HG02852 (cell line): ENCODE measurements around the gene LARGE1.
A peak's percentile ranks its signal among the peaks of the same experiment; 100 is the strongest.

ENCODE experiments used
- ATAC-seq: cut with Tn5 transposase; IDR thresholded peaks from one replicate; pipeline ENCODE4 v1.9.1; 2021; ENCODE audit warnings: mild to moderate bottlenecking, moderate library complexity; ENCODE audit not compliant: unreplicated experiment

The LARGE1 gene

DNA sequence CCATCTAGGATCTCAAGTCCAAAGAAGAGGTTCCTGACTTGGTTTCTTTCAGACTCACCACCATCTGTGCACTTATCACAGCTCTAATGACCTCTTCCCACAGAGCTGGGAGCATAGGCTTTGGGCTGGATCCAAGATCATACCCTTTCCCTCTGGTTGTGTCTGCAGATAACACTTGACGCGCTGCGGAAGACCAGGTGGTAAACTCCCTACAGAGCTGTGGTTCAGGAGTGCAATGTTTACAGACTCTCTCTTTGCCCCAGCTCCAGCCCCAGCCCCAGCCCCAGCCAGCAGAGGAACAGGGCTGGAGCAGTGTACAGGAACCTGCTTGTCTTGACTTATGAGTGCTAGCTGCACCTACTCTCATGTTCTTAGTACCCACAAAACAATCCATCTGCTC lies 587.7 kb downstream of the LARGE1 start:
- no peak for ATAC-seq

GRCh38 chr22:33331017-33331416 lies 589.3 kb downstream of the LARGE1 start:
- ATAC-seq: no peak

DNA sequence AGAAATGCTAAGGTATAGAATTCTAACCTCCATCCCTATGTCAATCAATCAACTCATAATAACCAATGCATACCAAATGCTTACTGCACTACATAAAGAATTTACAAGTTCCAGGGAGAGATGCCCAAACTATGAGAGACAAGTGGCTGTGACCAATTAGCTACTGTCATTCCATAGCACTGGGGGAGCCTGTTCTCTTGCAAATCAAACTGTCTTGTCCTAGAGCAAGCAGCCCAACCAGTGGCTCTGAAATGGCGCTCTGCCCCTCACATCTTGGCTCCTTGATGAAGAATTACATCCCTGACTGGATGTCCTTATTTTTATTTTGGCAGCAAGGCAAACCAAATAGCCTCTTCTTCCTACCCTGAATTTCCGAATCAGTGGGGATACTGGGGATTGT lies 589.7 kb downstream of the LARGE1 start:
- no peak for ATAC-seq

GRCh38 chr22:33329398-33329797 lies 590.9 kb downstream of the LARGE1 start:
- ATAC-seq: no peak

DNA sequence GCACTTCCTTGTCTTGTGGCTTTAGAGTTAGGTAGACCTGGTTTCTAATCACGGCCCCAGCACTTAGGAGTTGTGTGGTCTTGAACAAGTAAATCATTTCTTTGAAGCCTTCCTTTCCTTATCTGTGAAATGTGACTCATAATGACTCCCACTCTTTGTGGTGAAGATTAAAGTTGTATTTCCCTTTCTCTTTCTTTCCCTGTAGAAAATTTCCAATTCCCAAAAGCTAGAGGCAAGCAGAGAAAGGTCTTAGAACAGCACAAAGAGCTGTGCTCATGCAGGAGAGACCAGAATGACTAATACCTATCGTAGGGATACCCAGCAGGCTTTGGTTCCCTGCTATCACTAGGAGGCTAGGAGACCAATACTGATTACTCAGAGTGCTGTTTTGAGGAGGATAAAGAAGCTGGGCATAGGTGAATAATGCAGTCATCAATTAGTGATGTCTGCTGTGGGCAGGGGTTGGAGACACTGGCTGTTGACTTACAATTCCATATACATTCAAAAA lies 591.4 kb downstream of the LARGE1 start:
- ATAC-seq: no peak

- ATAC-seq: no peak
These were observed 592.9 kb downstream of the LARGE1 start for GRCh38 chr22:33327348-33327860.

- ATAC-seq: no peak
These were observed 593.6 kb downstream of the LARGE1 start for GRCh38 chr22:33326540-33327295.

DNA sequence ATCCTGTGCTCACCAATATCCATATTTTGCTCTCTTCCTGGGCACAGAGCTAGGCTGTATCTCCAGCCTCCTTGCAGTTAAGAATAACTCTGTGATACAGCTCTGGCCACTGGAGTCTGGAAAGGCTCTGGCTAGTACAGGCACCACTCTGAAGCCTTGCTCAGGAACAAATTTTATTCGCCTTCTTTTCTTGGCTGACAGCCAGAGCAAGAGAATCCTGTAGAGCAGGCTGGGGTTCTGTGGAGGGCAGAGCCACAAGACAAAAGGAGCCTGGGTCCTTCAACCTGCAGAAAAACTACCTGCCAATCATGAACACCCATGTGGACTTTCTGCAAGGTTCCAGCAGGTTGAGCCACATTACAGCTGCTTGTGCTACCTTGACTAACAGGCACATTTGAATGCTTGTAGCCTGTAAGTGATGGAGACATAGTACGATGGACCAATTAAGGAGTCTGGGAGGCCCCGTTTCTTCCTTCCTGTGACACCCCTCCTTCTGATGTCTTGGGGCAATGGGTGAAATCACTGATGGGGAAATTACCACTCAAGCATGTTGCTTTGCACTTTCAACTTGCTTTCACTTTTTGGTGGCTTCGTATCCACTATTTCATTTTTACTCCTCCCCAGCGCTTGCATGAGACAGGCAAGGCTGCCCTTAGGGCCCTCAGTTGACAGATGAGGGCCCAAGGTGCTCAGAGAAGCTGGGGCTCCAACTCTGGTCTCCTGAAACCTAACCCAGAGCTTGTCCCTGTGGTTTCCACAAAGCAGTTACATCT lies 594.9 kb downstream of the LARGE1 start:
- ATAC-seq: peak; percentile 60

DNA sequence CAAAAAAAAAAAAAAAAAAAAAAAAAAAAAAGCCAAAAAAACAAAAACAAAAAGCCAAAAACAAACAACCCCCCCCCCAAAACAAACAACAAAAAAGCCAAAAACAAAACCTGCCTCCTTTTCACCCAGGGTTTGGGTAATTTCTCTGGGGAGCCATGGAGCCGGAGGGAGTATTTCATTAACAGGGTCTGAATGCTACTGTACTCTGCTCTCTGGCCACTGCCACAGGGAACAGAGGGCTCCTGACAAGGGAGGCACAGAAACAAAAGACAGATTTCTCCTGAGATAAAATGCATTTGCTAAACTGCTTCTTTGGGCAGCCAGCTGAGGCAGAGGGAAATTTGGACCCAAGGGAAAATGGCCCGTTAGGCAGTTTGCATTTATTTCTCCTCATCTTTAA lies 596.0 kb downstream of the LARGE1 start:
- no peak for ATAC-seq

DNA sequence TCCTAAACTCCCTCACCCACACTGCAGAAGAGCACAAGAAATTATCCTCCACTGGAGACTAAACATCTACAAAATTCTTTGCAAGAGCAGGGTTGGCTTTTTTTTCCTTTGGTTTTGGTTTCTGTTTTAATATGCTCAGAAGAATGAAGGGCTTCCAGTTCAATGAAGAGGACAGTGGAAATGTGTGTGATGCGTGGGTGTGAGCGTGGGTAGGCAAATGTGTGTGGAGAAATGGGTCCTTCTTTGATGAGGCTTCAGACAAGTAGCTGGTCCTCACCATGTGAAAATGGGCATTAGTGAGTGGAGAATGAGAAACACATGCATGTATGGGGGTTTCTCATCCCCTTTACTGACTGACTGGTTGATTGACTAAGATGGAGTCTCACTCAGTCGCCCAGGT lies 598.8 kb downstream of the LARGE1 start:
- no peak for ATAC-seq

GRCh38 chr22:33315954-33316353 lies 604.3 kb downstream of the LARGE1 start:
- no peak for ATAC-seq

GRCh38 chr22:33315117-33315516 lies 605.2 kb downstream of the LARGE1 start:
- ATAC-seq: no peak

- no peak for ATAC-seq
These were observed 606.0 kb downstream of the LARGE1 start for GRCh38 chr22:33314316-33314715.

DNA sequence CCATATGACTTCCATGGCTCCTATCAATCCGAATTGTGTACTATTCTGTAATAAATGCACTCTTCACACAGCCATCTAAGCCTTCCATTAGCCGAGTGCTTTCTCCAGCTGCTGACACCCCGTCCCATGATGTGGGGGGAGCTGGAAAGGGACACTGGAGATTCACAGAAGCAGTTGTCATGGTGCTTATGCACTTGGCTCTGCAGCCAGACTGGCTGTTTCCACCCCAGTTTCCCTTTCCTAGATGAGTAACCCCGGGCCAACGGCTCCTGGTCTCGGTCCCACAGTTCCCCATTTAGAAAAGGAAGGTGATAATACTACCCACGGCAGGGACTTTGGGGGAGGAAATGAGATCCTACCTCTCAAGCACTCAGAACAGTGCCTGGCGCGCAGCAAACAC lies 617.2 kb downstream of the LARGE1 start:
- no peak for ATAC-seq

DNA sequence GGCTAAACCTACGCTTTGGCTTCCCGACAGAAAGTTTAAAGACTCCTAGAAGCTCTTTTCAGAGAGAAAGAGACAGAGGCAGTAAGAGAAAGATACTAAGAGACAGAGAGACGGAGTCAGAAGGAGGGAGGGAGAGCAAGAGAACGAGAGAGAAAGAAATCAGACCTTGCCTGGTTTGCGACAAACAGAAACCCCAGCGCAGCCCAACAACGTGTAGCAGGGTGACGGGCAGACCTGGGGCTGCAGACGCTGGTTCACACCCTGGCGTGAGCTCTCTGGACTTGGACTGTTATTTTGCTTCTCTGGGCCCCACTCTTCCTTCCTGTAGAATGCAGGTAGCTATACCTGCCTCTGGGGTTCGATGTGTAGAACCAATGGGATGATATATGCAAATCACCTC lies 617.7 kb downstream of the LARGE1 start:
- no peak for ATAC-seq

DNA sequence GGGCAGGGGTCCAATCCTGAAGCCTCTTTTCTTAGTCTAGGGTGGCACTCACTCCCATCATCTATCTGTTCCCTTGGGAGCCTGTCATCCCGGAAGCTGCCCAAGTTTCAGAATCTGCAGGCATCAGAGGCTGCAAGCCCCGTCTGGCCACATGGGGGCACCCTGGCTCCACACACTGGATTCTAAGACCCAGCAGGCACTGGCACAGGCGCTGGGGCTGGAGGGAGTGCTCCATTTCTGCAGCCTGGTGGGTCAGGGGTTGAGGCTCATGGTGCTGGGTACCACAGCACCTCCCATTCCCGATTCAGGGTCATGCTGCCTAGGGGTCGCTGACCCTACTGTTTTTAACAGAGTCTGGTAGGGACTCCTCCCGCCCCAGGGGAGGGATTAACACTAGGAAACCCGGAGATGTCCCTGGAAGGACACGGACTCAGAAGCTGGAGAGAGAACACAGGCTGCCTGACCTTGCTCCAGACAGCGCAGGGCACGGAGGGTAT lies 618.2 kb downstream of the LARGE1 start:
- peak; percentile 42 for ATAC-seq

GRCh38 chr22:33300165-33300564 lies 620.1 kb downstream of the LARGE1 start:
- ATAC-seq: no peak

DNA sequence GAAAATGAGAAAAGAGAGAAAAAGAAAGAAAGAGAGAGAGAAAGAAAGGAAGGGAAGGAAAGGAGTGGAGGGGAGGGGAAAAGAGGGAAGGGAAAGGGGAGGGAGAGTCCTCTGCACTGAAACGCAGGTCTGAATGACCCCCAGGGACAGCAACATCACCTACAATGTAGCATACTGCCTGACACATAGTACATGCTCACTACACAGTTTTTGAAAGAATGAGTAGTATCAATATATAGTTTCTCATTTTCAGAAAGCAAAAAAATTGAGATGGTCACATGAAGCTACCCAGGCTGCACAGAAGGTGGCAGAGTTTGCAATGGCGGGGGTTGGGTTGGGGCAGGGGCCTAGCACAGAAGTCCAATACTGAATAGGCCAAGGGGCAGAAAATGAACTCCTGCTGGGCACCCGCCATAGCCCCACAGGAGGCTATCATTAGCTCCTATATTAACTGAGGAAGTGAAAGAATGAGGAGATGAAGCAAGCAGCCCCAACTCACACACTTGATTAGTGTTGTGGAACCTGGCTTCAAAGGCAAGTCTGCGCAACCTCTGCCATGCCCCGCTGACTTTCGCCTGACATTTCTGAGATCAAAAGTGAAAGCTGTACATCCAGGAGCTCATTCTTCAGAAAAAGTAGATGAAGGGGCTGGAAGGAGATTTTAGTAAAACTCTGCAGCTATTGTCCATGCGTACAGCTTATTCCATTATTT lies 620.9 kb downstream of the LARGE1 start:
- peak; percentile 82 for ATAC-seq

GRCh38 chr22:33296941-33297340 lies 623.3 kb downstream of the LARGE1 start:
- ATAC-seq: no peak

DNA sequence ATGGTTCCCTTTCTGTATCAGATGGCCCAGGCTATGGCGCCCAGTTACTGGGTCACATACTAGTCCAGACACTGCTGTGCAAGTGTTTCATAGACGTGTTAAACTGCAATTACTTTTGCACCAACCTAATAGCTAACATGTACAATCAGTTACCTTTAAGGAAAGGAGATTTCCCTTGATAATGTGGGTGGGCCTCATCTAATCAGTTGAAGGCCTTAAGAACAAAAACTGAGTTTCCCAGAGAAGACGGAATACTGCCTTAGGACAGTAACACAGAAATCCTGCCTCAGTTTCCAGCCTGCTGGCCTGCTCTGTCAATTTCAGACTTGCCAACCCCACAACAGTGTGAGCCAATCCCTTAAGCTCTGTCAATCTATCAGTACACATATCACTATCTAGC lies 632.2 kb downstream of the LARGE1 start:
- ATAC-seq: no peak

DNA sequence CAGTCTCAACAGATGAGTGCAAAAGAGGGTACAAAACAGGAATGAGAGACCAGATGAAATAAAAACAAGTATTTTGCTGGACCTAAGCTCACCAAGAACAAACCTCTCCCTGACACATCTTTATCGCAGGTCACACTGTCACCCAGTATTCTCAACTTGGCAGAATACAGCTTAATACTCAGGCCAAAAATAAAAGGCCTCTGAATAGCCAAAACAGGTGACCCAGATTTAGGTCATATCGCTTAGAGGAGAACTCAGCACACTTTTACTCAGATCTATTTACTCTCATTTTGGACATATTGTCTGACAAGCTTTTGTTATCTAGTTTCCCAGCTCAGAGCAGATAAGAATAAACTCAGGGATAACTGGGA lies 645.2 kb downstream of the LARGE1 start:
- no peak for ATAC-seq
